ENCODE data around the gene MIA2. TPM values are rescaled to one million over a fixed set of nuclear protein-coding genes. Genes with fewer than 3 reads are reported as not detected.
A peak's percentile ranks its signal among the peaks of the same experiment; 100 is the strongest.

MIA2 gene
- total and polyA plus RNA-seq, 2 experiments from 2014 or later = 9.5 to 10.9 TPM

GRCh38 chr14:39324097-39324496 is 90.4 kb downstream of the MIA2 start (continued):
- no peak for TF ChIP-seq ZNF462 (CRISPR knock-in tag; IDR thresholded peaks at IDR 0.05)
- TF ChIP-seq JUNB (IDR thresholded peaks at IDR 0.05; ENCODE audit: unreplicated experiment) = no peak
- TF ChIP-seq NANOG (IDR thresholded peaks at IDR 0.05; ENCODE audit: borderline replicate concordance) = no peak
- no peak for TF ChIP-seq ZNF331 (CRISPR knock-in tag; IDR thresholded peaks at IDR 0.05; ENCODE audit: low read depth)

- H3K27ac ChIP-seq (ENCODE audit: low read depth) = no peak overlapping the region
- no peak overlapping the region for H3K27ac Mint-ChIP-seq
- H3K36me3 Mint-ChIP-seq (ENCODE audit: low read depth) = peaks cover 8% of the 10 kb centered on the region; the same call in 2 of the 3 replicates
- no peaks in the 10 kb centered on the region for H3K36me3 ChIP-seq (ENCODE audit: insufficient read depth)
- no peaks in the 10 kb centered on the region for H3K9me3 Mint-ChIP-seq
- H4K20me1 ChIP-seq (replicated peaks; ENCODE audit: insufficient read depth) = no peaks in the 10 kb centered on the region; the same call in 1 of the 2 replicates
- peak; percentile 78 for DNase-seq (ENCODE audit: low spot score)
- H3K4me3 ChIP-seq = no peak overlapping the region
- peaks cover 4% of the 10 kb centered on the region; the same call in 1 of the 2 replicates for H3K4me1 ChIP-seq (ENCODE audit: insufficient read depth)
- peaks cover 2% of the 10 kb centered on the region for H3K27me3 Mint-ChIP-seq (ENCODE audit: insufficient read depth, low read depth, poor library complexity)
- H3K4me3 Mint-ChIP-seq = no peak overlapping the region
- no peaks in the 10 kb centered on the region for H3K27me3 ChIP-seq (ENCODE audit: insufficient read depth)
- no peaks in the 10 kb centered on the region for H3K9me2 ChIP-seq (ENCODE audit: insufficient read depth)
- H3K79me2 ChIP-seq (replicated peaks; ENCODE audit: insufficient read depth) = no peaks in the 10 kb centered on the region
- H3K4me2 ChIP-seq = 0 out of 2 replicates have a peak overlapping the region, but pooled peaks have one; percentile 2
- H3F3A ChIP-seq (replicated peaks; ENCODE audit: low read depth) = no peaks in the 10 kb centered on the region
- peaks cover 8% of the 10 kb centered on the region; the same call in 2 of the 3 replicates for H3K4me1 Mint-ChIP-seq
- no peak overlapping the region for H2AFZ ChIP-seq
- peak; percentile 90 for ATAC-seq
- TF ChIP-seq ZNF462 (CRISPR knock-in tag; IDR thresholded peaks at IDR 0.05) (no peak), EZH2 (IDR thresholded peaks at IDR 0.05; ENCODE audit: low read depth, unreplicated experiment) (no peak), ETS1 (IDR thresholded peaks at IDR 0.05) (no peak)
These were observed 105.3 kb downstream of the MIA2 start for GRCh38 chr14:39339003-39339402.
